ENCODE data around the gene HLX. TPM values are rescaled to one million over a fixed set of nuclear protein-coding genes. Genes with fewer than 3 reads are reported as not detected.

HLX gene
- polyA plus RNA-seq, 3 donors, result 17.1 to 44.0 (median 17.6) TPM

DNA sequence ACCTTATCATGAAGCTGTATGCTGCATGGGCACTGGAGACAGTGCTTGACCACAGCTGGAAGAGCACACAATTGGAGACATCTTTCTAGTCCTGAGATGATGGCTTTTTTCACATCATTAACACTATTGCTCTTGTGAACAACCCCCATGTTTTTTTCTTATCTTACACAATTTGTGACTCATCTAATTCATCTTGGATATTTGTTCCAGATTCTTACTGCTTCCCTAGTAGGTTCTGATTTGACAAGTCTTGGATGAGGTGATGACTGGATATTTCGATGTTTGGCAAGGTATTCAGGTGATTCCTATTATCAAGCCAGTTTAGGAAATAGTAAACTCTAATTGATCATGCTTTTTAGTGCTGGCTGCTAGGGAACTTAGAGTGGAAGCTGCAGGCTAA lies 23.7 kb downstream of the HLX start:
- H3K4me1 ChIP-seq (ENCODE audit: control insufficient read depth in 1 of 2, insufficient read depth in 2 of 2, low read length in 2 of 2), result no peaks in the 10 kb centered on the region
- intact Hi-C loops (cut with micrococcal nuclease), result no loop called here
- H2AFZ ChIP-seq (ENCODE audit: insufficient read depth, low read depth, low read length, poor library complexity, severe bottlenecking), result no peak overlapping the region
- Mint-ChIP-seq H3K9me3 (peaks cover 0 to 2% (median 0%) of the 10 kb centered on the region in 7 donors), H3K27me3 (ENCODE audit: low read depth in 3 of 3) (peaks cover 0 to 3% (median 3%) of the 10 kb centered on the region in 3 donors), H3K4me1 (peaks cover 6% of the 10 kb centered on the region), H3K27ac (no peak overlapping the region), H3K4me3 (no peak overlapping the region), H3K36me3 (no peaks in the 10 kb centered on the region)
- H3K9ac ChIP-seq (ENCODE audit: insufficient read depth, low read length, poor library complexity, severe bottlenecking), result no peak overlapping the region
- no peaks in the 10 kb centered on the region for H4K20me1 ChIP-seq (ENCODE audit: insufficient read depth, low read length)
- peaks cover 0 to 10% of the 10 kb centered on the region in 2 donors for H3K27me3 ChIP-seq (ENCODE audit: control insufficient read depth in 2 of 2, insufficient read depth in 2 of 2, low read length in 2 of 2)
- no peak overlapping the region for H3K4me2 ChIP-seq (replicated peaks; ENCODE audit: extremely low read depth, low read length, poor library complexity, severe bottlenecking)
- no peak for DNase-seq
- WGBS (ENCODE audit: insufficient coverage), result no CpG with 5 or more reads among the region's 1 CpG
- TF ChIP-seq, protein P1, sequence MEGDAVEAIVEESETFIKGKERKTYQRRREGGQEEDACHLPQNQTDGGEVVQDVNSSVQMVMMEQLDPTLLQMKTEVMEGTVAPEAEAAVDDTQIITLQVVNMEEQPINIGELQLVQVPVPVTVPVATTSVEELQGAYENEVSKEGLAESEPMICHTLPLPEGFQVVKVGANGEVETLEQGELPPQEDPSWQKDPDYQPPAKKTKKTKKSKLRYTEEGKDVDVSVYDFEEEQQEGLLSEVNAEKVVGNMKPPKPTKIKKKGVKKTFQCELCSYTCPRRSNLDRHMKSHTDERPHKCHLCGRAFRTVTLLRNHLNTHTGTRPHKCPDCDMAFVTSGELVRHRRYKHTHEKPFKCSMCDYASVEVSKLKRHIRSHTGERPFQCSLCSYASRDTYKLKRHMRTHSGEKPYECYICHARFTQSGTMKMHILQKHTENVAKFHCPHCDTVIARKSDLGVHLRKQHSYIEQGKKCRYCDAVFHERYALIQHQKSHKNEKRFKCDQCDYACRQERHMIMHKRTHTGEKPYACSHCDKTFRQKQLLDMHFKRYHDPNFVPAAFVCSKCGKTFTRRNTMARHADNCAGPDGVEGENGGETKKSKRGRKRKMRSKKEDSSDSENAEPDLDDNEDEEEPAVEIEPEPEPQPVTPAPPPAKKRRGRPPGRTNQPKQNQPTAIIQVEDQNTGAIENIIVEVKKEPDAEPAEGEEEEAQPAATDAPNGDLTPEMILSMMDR (IDR thresholded peaks at IDR 0.05), result no peak
- H3K9me3 ChIP-seq (replicated peaks in 1 of 2; ENCODE audit: control insufficient read depth in 1 of 2, insufficient read depth in 1 of 2, low read length in 2 of 2), result no peaks in the 10 kb centered on the region
- H3K4me3 ChIP-seq (replicated peaks in 1 of 3; ENCODE audit: low read depth in 2 of 3, low read length in 3 of 3), result no peak overlapping the region
- no peaks in the 10 kb centered on the region for H3K36me3 ChIP-seq (replicated peaks in 1 of 2; ENCODE audit: control insufficient read depth in 1 of 2, insufficient read depth in 2 of 2, low read length in 2 of 2)
- no peaks in the 10 kb centered on the region for H3K79me2 ChIP-seq (ENCODE audit: insufficient read depth, low read length)
- no peak overlapping the region for H3K27ac ChIP-seq (ENCODE audit: low read depth in 1 of 2, low read length in 2 of 2)

DNA sequence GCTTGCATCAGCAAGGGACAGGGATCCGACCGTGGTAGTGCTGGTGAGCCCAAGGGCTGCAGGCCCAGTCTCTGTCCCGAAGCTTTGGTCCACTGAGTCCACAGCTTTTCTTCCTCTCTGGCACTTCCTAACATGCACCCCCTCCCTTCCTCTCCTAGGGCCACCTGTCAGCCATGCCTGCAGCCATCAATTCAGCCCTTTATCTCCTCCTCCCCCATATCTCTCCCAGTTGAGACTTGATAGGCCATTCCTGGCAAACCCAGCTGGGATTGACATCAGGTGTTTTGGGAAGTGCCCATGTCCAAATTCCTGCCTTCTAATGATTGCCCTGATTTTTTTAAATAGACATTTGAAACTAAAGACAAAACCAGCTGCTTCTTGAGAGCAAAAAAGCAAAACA lies 25.6 kb downstream of the HLX start:
- no peak for DNase-seq
- Histone ChIP-seq H3K27ac (ENCODE audit: low read depth in 1 of 2, low read length in 2 of 2) (no peak overlapping the region), H3K4me2 (replicated peaks; ENCODE audit: extremely low read depth, low read length, poor library complexity, severe bottlenecking) (no peak overlapping the region), H2AFZ (ENCODE audit: insufficient read depth, low read depth, low read length, poor library complexity, severe bottlenecking) (no peak overlapping the region), H4K20me1 (ENCODE audit: insufficient read depth, low read length) (no peaks in the 10 kb centered on the region), H3K4me3 (replicated peaks in 1 of 3; ENCODE audit: low read depth in 2 of 3, low read length in 3 of 3) (no peak overlapping the region), H3K27me3 (ENCODE audit: control insufficient read depth in 2 of 2, insufficient read depth in 2 of 2, low read length in 2 of 2) (peaks cover 0 to 10% of the 10 kb centered on the region in 2 donors), H3K79me2 (ENCODE audit: insufficient read depth, low read length) (no peaks in the 10 kb centered on the region), H3K4me1 (ENCODE audit: control insufficient read depth in 1 of 2, insufficient read depth in 2 of 2, low read length in 2 of 2) (peaks cover 4 to 9% of the 10 kb centered on the region in 2 donors), H3K36me3 (replicated peaks in 1 of 2; ENCODE audit: control insufficient read depth in 1 of 2, insufficient read depth in 2 of 2, low read length in 2 of 2) (no peaks in the 10 kb centered on the region), H3K9ac (ENCODE audit: insufficient read depth, low read length, poor library complexity, severe bottlenecking) (no peak overlapping the region), H3K9me3 (replicated peaks in 1 of 2; ENCODE audit: control insufficient read depth in 1 of 2, insufficient read depth in 1 of 2, low read length in 2 of 2) (no peaks in the 10 kb centered on the region)
- WGBS (ENCODE audit: insufficient coverage), result 97% methylated on average over 3 of the region's 3 CpGs
- H3K4me3 Mint-ChIP-seq, result peak overlapping the region in 1 of 2 donors; percentile 16
- intact Hi-C loops (cut with micrococcal nuclease), result no loop called here
- TF ChIP-seq, protein P1 (IDR thresholded peaks at IDR 0.05), result no peak
- peaks cover 15% of the 10 kb centered on the region for H3K4me1 Mint-ChIP-seq
- H3K9me3 Mint-ChIP-seq, result no peaks in the 10 kb centered on the region
- H3K36me3 Mint-ChIP-seq, result no peaks in the 10 kb centered on the region
- H3K27me3 Mint-ChIP-seq (ENCODE audit: low read depth in 3 of 3), result peaks cover 0 to 3% (median 2%) of the 10 kb centered on the region in 3 donors
- no peak overlapping the region for H3K27ac Mint-ChIP-seq

Measured in CD14-positive monocyte (primary cell).